Mammary epithelial cell (primary cell): Measurements from ENCODE around the gene ALG6.

ENCODE experiments used
- EZH2 ChIP-seq: IDR thresholded peaks from 2 replicates; pipeline ENCODE4 v1.6.1; 2012; ENCODE audit warnings: low read length, inconsistent platforms, borderline replicate concordance
- TF ChIP-seq, protein P1 (sequence below), 2 donors: IDR thresholded peaks in 1 of 2; conservative IDR thresholded peaks in 1 of 2; 2 replicates each; pipeline ENCODE4 v1.5.1; 2011 to 2012; ENCODE audit warnings: inconsistent platforms in 2 of 2, low read length in 2 of 2, mild to moderate bottlenecking in 2 of 2, control low read depth in 1 of 2, low read depth in 1 of 2; ENCODE audit not compliant: insufficient read depth in 1 of 2; ENCODE audit errors: extremely low read depth in 1 of 2

DNA sequence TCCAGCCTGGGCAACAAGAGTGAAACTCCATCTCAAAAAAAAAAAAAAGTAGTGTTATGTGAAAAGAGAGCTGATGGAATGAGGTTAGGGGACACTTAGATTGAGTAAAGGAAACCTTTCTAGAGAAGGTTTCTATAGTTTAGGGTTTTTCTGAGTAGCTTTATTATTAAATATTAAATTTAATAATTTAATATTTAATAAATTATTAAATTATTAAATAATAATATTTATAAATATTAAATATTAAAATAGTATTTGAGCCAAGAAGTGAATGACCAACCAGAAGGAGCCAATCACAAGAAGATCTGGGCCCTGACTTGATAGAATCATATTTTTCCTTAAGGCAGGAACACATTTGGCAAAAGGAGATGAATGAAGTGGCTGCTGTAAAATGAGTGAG is 50.7 kb downstream of the ALG6 start:
- TF ChIP-seq, protein P1, sequence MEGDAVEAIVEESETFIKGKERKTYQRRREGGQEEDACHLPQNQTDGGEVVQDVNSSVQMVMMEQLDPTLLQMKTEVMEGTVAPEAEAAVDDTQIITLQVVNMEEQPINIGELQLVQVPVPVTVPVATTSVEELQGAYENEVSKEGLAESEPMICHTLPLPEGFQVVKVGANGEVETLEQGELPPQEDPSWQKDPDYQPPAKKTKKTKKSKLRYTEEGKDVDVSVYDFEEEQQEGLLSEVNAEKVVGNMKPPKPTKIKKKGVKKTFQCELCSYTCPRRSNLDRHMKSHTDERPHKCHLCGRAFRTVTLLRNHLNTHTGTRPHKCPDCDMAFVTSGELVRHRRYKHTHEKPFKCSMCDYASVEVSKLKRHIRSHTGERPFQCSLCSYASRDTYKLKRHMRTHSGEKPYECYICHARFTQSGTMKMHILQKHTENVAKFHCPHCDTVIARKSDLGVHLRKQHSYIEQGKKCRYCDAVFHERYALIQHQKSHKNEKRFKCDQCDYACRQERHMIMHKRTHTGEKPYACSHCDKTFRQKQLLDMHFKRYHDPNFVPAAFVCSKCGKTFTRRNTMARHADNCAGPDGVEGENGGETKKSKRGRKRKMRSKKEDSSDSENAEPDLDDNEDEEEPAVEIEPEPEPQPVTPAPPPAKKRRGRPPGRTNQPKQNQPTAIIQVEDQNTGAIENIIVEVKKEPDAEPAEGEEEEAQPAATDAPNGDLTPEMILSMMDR (conservative IDR thresholded peaks at IDR 0.05 in 1 of 2, IDR thresholded peaks at IDR 0.05 in 1 of 2; ENCODE audit: extremely low read depth in 1 of 2, insufficient read depth in 1 of 2, low read depth in 1 of 2, low read length in 2 of 2), result no peak
- no peak for TF ChIP-seq EZH2
